GM19324 (cell line): ENCODE data around the gene ACTRT2.

Source experiments
- ATAC-seq: cut with Tn5 transposase; IDR thresholded peaks from one replicate; pipeline ENCODE4 v1.9.1; 2021; ENCODE audit warnings: mild to moderate bottlenecking, moderate library complexity; ENCODE audit not compliant: unreplicated experiment, low FRiP score

ACTRT2 gene

DNA sequence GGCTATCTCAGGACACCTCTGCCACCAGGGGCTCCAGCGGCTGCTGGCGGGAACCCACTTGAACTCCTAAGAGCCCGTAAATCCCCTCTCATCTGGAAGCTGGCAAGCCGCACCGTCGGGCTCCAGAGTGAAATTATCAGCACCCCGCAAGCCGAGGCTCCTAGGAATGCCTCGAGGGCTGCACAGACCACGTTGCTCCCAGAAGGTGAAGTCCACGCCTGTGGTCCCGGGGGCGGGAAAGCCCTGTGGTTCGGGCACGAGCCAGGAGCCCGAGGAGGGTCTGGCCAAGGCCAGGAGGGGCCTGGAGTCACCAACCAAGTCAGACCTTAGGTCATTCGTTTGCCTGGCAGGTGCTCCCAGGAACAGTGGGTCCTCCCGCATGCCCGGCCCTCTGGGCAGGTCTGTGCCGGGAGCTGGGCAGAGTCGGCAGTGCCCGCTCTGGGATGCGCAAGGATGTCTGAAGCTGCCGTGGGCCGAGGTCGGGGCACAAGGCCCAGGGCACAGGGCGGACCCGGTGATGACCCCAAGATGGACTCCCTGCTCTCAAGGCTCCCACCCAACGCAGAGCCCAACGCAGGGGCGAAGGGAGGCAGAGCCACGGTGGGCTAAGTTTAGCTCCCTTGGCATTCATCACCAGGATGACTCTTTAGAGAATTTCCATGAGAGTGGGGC lies 8.9 kb downstream of the ACTRT2 start:
- ATAC-seq: no peak

DNA sequence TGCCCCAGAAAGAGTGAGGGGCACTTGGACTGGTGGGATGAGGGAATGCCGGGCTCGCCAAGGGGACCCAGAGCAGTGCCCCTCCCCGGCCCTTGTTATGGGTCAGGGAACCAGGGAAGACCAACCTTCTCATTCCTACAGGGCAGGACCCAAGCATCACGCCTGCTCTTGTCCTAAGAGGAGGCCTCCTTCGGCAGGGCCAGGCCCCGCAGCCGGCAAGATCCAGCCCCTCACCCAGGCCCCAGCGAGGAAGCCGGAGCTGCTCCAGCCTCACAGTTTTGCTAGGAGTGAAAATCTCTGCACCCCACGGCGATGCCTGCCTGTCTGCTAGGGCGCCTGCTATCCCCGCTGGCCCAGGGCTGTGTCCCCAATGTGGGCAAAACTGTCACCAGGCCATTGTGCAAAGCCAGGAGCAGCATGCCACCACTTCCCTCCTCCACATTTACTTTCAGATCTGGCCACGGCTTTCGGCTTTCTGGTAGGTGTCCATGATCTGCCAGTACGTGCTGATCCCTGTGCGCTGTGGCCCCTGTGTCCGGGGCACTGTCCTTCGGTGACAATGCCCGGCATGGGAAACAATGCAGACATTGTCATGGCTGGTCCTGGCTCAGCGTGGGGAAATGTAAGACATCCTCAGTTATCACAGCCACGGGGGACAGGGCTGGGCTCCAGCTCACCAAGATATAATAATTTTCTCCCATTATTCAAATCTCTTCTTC lies 9.6 kb downstream of the ACTRT2 start:
- ATAC-seq: no peak

- no peak for ATAC-seq
These were observed 10.3 kb downstream of the ACTRT2 start for GRCh38 chr1:3031401-3032221.

DNA sequence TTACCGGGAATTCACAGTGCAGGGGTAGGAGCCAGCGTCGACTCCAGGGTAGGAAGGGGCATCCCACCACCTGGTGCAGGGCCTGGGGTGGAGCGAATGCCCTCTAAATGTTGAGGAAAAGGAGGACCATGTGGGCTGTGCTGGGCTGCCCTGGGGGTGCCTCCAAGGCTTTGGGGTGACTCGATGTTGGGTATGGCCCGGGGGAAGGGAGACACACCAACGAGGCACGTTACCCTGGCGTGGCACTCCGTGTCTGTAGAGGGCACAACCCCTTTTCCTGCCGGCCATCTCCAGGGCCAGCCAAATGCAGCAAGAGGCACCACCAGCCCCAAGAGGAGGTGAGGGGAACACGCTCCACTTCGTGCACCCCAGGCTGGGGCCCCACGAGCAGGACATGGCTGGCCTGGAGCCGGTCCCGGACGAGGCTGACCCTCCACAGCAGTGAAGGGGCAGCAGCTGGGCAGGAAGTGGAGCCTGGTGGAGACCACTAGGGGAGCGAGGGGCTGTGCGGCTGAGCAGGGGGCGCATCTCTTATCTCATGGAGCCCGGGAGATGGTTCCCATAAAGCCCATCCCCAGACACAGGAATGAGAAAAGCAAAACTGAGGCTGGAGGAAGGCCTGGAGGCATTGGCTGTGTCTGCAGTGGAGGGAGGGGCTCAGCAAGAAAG lies 11.2 kb downstream of the ACTRT2 start:
- ATAC-seq: no peak

DNA sequence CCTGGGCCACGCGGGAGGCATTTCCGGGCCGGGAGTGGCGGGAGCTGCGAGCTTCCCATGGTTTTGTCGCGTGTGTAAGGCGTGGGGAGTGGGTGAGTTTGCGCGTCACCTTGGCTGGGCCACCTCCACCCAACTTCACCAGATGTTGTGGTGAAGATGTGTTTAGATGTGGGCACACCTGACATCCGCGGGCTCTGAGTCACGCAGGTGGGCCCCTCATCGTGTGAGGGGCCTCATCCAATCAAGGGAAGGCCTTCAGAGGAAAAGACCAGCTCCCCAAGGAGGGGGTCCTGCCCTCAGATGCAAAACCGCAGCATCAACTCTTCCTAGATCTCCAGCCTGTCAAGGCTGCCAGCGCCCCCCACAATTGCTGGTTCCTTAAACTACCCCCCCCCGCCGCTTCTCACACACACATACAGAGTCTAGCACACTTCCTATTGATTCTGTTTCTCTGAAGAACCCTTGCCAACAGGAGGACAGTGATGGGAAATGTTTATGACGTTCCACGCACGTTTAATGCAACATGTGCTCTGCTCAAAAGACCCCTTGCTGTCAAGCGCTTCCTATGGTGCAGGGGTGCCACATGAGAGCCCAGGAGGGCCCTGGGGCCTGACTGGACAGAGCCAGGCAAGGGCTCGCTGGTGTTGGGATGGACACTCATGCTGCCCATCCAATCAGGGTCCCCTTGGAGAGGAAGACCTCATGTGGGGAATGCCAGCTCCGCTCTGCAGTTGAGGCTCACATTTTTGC lies 11.9 kb downstream of the ACTRT2 start:
- ATAC-seq: no peak

DNA sequence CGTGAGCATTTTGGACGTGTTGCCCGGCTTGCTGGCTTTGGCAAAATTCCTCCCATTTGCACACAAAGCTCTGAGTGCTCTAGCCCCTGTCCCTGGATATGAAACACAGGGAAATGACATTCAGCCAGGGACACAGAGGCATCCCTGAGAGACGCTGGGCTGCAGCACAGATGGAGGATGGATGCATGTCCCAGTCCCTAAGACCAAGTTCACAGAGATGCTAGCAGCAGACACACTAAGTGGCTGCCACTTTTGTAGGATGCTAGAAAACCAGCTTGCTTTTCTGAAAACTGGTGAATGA lies 12.5 kb downstream of the ACTRT2 start:
- ATAC-seq: no peak

GRCh38 chr1:3034162-3034561 lies 12.9 kb downstream of the ACTRT2 start:
- ATAC-seq: no peak

DNA sequence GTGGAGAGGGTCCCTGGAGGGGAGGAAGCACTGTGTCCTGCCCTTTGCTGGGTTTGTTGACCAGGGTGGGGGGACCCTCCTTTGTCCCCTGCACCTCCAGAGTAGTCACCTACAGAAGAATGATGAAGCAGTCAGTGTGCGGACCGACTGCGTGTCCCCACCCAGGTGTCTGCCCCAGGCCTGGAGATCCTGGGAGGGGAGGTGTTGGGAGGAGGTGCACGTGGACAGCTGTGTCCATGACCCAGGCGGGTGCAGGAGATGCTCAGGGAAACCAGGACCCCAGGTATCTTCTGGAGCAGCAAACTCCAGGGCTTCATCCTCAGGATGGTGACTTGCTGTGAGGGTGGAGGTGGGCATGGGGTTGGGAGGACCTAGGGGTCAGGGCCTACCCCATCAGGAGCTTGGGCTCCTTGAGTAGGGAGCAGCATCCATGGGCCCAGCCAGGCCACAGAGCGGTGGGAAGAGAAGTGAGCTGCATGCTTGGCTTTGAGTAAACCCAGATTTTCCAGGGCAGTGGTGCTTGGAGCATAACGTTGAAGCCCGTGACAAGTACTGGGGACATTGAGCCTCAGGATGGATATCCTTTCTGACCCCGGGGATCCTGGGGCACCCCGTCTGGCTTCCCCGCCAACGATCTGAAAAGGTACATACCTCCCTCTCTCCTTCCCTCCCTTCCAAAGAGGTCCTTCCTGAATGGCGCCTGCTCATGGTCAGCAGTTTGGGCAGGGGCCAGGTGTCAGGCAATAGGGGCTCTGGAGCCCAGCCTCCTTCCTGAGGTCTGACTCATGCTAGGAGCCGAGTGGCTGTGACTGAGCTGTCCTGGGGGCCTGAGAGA lies 13.7 kb downstream of the ACTRT2 start:
- ATAC-seq: no peak

DNA sequence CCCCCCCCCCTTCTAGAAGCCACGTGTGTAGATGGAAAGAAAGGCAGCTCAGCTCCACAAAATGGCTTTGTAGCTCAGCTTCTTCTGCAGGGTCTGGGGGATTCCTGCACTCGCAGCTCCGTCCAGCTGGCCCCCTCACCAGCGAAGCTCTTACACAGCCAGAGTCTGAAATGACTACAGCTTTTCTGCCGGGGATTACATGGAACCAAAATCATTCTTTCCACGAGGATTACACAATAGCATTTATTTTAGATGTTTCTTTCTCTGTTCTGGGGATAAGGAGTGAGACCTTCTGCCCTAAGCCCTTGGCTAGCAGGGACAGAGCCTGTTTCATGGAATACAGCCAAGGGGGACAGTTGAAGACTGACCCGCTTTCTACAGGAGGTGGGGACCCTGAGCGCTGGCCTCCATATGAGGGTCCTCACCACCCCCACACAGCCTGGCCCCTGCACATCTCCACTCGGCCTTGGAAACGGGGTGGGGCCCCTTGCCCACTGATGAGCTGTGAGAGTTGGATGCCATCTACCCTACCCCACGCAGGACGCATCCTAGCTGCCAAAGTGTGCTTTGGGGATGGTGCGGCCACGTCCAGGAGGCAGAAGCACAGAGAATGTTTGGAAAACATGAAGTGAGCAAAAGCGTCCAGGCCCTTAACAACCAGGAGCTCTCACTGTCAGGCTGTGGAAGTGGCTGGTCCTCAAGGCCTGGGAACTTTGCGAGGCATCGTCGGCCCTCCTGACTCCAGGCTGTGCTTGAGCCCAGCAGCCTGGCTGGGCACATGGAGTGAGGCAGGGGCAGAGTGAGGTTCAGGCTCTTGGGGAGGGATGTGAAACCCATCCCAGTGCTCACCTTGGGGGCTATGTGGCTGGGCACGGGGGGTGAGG lies 14.5 kb downstream of the ACTRT2 start:
- ATAC-seq: no peak

DNA sequence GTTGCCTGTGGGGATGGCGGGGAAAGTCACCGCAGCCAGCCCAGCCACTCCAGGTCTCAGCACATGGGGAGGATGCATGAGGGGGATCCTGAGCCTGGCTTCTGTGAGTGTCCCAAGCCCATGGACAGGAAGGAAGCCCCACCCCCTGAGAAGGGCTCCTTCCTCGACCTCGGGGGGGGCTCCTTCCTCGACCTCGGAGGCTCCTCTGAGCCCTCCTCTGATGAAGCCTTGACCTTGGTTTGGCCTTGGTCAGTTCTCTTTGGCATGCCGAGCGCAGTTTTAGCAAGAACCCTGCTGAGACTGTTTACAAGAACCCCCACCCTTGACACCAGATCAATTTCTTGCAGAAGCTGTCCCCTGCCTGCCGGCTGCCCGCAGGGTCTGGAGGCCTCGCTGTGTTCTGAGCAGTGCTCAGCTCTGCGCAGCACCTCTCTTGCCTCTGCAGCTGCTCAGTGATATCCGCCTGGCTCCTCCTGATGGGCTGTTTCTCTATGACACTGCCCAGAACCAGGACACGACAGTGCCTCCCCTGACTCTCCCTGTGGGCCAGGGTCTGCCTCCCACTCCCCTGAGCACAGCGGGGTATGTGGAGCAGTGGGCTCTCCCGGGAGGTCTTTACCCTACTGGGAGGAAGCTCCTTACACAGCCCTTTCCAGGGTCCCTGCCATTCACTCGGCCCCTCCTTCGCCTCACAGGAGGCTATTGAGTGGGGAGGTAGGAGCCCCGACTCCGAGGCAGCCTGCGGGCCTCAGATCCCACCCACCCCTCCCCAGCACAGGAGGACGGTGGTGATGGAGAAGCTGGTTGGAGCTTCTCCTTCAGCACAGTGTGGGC lies 15.4 kb downstream of the ACTRT2 start:
- ATAC-seq: no peak

DNA sequence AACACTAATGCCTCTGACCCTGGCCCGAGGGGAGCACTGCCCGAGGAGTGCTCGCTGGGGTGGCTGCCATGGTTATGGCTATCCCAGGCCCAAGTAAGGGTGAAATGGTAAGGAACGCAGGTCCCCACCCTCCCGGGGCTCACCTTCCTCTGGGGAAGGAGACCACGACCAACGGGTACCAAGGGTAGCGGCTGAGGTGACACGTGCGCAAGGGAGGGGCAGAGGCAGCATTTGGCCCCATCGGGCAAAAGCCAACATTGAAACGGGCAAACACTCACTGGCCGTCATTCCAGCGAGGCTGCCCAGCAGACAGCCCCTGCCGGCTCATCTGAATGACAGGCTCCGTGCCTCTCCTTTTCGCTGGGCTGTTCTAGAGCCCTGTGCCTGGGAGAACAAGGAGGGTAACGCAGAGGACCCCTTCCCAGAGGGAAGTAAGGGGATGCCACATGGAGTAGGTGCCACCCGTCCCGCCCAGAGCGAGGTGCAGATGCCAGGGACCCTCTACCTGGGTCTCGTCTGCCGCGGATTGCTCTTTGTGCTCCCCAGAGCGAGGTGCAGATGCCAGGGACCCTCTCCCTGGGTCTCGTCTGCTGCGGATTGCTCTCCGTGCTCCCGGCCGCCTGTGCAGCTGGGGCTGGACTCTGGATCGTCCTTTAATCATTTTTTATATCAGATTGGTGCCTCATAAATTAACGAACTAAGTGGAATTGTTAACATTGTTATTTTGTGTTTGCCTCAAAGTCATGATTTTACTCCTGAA lies 16.2 kb downstream of the ACTRT2 start:
- no peak for ATAC-seq

GRCh38 chr1:3038113-3038551 lies 16.9 kb downstream of the ACTRT2 start:
- no peak for ATAC-seq

DNA sequence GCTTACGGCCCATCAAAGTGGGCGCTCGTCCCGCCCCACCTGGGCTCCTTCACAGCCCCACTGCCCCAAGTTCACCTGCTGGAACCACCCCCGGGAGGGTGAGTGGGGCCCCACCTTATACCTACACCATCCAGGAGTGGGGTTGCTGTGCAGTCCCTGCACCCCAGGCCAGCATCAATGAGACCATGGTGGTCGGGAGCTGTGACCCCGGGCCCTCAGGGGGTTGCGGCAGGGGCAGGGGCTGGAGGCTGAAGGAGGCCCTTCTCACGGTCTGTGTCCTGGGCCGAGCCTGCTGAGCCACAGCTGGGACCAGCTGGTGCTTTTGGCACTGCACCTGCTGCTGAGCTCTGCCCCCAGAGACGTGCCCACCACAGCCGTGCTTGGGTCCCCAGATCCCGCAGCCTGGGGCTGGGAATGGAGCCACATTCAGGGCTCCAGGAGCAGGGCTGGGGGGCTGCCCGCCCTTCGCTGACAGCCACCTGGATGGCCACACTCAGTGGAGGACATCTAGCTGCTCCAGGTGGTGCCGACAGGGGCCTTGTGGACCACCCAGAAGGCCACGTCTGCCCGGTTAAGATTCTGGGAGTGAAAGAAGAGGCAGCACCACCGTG lies 17.4 kb downstream of the ACTRT2 start:
- no peak for ATAC-seq

GRCh38 chr1:3040004-3040403 lies 18.7 kb downstream of the ACTRT2 start:
- no peak for ATAC-seq

- no peak for ATAC-seq
These were observed 21.2 kb downstream of the ACTRT2 start for GRCh38 chr1:3042481-3042880.

DNA sequence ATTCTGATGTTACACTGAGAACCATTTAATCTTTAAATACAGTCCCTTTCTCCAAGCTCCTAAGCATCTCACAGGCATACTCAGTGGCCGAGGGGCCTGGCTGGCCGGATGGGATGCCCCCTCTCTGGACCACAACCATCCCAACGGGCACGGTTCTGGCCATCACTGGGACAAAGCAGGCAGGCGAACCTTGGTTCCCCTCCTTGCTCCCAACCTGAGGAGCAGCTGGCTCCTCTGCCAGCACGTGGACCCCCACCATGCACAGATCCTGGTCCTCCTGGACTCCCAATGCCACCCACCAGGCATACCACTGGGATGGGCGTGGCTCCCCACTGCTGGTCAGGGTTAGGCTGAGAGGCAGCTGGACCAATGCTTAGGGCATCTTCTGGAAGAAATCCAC lies 27.9 kb downstream of the ACTRT2 start:
- ATAC-seq: no peak

- ATAC-seq: no peak
These were observed 28.6 kb downstream of the ACTRT2 start for GRCh38 chr1:3049905-3050304.
